ENCODE data around the gene CCDC89. TPM values are rescaled to one million over a fixed set of nuclear protein-coding genes. Genes with fewer than 3 reads are reported as not detected.
A peak's percentile ranks its signal among the peaks of the same experiment; 100 is the strongest.
"Not testable (repeated sequence)": the region's sequence is repeated elsewhere in the genome, so short reads cannot be mapped to it uniquely, and the experiment has no call there.

CCDC89 gene
- total RNA-seq, 1 experiment from 2014 or later: 10.7 TPM

DNA sequence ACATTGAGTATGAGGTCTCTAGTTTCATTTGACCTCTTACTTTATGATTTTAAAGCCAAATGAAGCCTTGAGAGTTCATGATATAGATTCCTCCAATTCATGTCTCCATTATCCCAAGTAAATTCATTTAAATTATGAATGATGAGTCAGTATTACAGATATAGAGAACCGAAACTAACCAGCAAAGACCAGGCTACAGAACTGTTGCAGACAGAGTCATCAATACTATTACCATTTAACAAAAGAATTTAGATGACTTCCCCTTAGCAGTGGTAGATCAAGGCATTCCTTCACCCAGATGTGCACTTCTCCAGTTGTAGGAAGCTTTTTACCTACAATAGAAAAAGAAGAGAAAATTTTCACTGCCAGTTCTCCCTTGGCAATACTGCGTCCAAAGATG is 11.8 kb upstream of the CCDC89 start:
- DNase-seq (ENCODE audit: low spot score): no peak
- in situ Hi-C loops (cut with HindIII; ENCODE audit: low sequenced_read_pairs): no loop called here

DNA sequence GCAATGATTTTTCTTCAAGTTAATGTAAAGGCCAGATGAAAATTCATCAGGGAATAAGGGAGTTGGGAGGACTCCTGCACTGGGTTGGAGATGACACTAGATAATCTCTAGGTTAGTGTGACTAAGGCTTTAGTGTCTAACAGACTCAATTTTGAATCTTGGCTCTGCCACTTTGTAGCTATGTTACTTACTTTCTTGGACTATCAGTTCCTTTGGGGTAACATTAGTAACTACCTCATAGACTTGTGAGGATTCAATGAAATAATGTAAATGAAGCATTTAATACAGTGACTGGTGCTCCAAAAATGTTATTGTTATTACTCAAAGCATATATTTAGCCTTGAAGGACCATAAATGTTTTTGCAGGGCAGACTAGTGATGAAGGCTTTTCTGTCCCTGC is 9.6 kb upstream of the CCDC89 start:
- DNase-seq (ENCODE audit: low spot score): no peak
- in situ Hi-C loops (cut with HindIII; ENCODE audit: low sequenced_read_pairs): no loop called here

DNA sequence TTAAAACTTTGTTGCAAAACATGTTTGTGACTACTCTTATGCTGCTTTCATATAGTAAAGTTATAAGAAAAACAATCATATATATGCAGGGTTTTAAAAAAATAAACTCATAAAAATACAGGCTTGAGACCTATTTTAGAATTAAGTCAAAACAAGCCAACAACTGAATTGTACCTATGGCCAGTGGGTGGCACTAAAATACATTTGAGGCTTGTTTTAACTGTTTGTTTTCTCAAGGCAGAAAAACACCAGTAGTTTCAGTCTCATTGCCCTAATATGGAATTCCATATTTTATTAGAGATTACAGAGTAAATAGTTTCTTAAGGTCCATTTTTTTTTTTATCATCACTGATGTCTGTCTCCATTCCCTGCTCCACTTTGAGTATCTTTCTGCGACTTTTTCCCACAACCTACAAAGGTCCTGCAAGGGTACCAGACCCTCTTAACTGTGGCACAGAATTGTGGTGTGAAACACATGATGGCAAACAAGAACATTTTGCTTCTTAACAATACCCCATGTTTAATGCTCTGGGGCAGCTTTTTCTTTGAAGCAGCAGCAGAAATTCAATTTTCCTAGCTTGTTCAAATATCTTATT is 8.5 kb upstream of the CCDC89 start:
- in situ Hi-C loops (cut with HindIII; ENCODE audit: low sequenced_read_pairs): no loop called here
- peak; percentile 68 for DNase-seq (ENCODE audit: low spot score)

DNA sequence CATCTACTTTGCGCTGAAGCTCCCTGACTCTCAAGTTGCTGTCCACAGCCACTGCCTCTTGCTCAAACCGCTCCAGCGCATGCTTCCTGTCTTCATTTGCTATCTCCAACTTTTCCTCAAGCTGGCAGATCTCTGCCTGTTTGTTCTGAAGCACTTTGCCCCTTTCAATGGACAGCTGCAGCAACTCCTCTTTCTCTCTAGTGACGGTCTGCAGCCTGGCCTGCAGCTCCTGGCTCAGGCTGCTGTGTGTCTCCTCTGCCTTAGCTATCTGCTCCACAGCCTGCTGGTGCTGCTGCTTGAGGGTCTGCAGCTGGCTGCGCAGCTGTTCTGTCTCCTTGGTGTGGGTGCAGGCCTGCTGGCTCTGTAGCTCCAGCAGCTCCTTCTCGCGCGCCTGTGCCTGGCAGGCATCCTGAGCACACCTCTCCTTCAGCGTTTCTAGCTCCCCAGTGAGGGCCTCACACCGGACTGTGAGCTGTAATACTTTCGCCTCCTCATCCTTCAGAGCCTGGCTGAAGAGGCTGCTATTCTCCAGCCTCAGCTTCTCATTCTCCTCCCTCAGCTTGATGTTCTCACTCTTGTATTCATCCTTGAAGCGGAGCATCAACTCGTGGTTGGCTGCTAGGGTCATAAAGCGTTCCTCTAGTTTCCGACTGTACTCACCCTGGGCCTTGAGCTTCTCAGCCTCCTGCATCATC is 723 bp downstream of the CCDC89 start:
- in situ Hi-C loops (cut with HindIII; ENCODE audit: low sequenced_read_pairs): no loop called here
- no peak for DNase-seq (ENCODE audit: low spot score)

DNA sequence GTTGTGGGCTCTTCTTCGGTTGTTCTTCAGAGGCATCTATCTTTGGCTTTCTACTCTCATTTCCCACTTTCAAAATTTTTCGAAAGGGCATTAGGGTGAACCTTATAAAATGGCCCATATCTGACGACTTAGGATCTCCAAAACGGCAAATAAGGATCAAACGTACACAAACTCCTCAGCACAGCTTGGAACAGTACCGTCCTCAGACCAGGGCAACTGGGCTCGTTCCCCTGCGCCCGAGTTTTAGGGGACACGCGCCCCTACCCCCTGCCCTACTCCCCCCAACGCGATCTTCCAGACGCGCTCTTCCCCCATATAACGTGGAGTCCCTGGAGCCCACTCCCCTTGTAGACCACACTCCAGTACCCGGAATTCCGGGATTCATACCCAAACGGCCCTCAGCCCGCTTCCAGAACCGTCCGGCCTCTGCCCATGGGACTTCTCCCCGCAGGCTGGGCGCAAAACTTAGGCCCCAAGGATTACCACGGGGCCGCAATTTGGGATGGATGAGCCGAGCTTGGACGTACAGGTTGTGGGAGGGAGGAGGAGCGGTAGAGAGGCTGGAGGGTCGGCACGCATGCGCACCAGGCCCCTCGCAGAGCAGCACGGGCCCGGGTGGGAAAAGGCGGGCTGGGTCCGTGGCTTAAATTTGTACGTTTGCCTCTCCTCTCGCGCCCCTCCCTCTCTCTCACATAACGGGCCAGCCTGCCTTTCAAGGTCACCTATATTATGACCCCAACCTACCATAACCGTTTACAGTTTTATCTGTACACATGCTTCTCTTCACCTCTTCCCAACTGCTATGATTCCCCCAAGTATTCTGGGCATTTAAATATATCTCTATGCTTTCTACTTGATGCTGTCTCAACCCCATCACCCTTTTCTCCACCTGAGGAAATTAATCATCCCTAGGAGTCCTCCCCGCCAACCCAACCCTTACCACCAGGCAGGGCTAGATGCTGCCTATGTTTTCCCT is 3.4 kb downstream of the CCDC89 start:
- peak; percentile 73 for DNase-seq (ENCODE audit: low spot score)
- in situ Hi-C loops (cut with HindIII; ENCODE audit: low sequenced_read_pairs): no loop called here

DNA sequence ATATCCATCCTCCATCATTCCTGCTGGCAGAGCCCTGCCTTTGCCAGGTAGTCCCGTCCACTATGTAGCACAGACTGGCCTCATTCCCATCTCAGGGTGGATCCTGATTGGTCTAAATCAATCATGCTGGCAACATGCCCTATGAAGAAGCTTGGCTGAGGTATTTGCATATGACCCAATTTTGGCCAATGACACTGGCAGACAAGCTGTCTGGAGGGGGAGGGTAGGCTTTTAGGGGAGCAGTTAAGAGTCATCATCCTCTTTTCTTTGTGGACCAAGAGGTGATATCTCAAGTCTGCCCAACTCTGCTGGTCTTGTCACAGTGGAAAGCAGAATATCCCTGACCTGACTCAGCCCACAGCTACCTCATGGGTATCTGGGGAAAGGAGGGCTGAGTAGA is 5.1 kb downstream of the CCDC89 start:
- in situ Hi-C loops (cut with HindIII; ENCODE audit: low sequenced_read_pairs): no loop called here
- peak; percentile 97 for DNase-seq (ENCODE audit: low spot score)

DNA sequence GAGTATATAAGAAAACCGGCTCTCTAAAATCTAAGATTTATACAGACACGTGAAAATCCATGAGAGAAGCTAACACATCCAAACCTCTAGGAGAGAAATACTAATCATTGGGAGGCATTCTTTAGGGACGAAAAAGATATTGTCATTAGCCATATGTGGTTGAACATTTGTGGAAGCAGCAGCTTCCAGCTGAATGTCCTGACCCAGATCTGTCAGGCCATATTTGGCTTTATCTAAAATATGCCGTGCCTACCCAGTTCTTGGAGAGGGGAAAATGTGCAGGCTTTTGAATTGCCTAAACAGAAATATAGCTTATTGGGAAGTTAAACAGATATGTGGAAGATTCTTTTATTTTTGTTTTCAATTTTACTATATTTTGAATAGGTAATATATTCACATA is 6.4 kb downstream of the CCDC89 start:
- peak; percentile 93 for DNase-seq (ENCODE audit: low spot score)
- in situ Hi-C loops (cut with HindIII; ENCODE audit: low sequenced_read_pairs): no loop called here

DNA sequence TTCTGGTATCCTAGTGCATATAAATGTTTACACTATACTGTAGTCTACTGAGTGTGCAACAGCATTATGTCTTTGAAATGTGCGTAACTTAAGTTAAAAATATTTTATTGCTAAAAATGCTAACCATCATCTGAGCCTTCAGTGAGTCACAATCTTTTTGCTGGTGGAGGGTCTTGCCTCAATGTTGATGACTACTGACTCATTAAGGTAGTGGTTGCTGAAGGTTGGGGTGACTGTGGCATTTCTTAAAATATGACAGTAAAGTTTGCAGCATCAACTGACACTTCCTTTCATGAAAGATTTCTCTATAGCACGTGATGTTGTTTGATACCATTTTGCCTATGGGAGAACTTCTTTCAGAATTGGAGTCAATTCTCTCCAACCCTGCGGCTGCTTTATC is 12.6 kb downstream of the CCDC89 start:
- no peak for DNase-seq (ENCODE audit: low spot score)
- in situ Hi-C loops (cut with HindIII; ENCODE audit: low sequenced_read_pairs): no loop called here

DNA sequence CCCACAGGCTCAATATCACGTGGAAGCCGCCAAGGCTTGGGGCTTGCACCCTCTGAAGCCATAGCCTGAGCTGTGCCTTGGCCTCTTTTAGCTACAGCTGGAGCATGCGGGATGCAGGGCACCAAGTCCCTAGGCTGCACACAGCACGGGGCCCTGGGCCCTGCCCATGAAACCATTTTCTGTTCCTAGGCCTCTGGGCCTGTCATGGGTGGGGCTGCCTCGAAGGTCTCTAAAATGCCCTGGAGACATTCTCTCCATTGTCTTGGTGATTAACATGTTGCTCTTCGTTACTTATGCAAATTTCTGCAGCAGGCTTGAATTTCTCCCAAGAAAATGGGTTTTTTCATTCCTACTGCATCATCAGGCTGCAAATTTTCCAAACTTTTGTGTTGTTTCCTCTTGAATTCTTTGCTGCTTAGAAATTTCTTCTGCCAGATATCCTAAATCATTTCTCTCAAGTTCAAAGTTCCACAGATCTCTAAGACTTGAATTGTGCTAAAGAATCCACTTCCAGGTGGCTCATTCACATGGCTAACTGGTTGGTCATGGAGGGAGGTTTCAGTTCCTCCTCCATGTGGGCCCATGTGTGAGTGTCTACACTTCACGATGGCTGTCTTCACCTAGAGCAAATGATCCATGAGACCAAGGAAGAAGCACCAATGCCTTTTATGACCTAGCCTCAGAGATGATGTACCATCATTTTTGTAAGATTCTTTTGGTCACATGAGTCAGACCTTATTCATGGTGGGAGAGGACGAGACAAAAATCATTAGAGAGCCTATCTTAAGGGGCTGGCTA is 13.7 kb downstream of the CCDC89 start:
- DNase-seq (ENCODE audit: low spot score): no peak
- in situ Hi-C loops (cut with HindIII; ENCODE audit: low sequenced_read_pairs): no loop called here

DNA sequence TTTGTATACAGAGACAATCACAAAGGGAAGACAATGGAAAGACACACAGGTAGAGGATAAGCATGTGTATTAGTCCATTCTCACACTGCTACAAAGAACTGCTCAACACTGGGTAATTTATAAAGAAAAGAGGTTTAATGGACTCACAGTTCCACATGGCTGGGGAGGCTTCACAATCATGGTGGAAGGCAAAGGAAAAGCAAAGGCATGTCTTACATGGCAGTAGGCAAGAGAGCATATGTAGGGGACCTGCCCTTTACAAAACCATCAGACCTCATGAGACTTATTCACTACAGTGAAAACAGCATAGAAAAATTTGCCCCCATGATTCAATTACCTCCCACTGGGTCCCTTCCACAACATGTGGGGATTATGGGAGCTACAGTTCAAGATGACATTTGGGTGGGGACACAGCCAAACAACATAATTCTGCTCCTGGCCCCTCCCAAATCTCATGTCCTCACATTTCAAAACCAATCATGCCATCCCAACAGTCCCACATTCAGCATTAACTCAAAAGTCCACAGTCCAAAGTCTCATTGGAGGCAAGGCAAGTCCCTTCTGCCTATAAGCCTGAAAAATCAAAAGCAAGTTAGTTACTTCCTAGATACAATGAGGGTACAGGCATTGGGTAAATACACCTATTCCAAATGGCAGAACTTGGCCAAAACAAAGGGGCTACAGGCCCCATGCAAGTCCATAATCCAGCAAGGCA is 14.9 kb downstream of the CCDC89 start:
- in situ Hi-C loops (cut with HindIII; ENCODE audit: low sequenced_read_pairs); DNase-seq (ENCODE audit: low spot score): not testable (repeated sequence)

DNA sequence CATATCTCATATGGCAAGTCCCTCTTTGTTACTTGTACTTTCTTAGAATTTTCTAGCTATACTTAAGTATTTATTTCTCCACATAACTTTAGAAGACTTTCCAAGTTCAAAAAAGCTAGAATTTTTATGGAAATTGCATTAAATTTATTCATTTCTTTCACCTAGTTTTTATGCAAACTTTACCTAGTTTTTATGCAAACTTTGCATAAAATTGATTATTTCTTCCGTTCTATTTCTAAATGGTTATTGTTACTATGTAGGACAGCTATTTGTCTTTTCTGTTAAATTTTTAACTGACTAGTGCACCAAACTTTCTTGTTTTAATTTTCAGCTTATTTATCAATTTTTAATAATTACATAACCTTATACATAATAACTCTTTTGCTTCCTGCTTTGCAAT is 17.8 kb downstream of the CCDC89 start:
- in situ Hi-C loops (cut with HindIII; ENCODE audit: low sequenced_read_pairs): no loop called here
- DNase-seq (ENCODE audit: low spot score): no peak

DNA sequence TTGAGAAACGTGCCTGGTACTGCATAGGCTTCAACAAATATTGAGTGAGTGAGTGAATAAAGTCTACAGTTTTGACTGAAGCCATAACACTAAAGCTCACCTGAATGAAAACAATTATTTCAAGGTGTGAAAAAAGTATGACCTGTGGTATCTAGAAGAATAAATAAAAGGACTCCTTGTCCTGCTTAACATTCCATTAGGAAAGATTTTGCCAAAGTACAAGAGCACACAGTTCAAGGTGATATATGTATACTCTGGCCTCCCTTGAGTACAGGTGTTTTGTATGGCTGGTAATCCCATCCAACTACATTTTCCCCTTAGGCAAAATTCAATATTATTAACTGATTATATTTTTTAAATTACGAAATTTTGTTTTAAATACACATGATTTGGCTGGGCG is 19.3 kb downstream of the CCDC89 start:
- DNase-seq (ENCODE audit: low spot score): no peak
- in situ Hi-C loops (cut with HindIII; ENCODE audit: low sequenced_read_pairs): no loop called here

DNA sequence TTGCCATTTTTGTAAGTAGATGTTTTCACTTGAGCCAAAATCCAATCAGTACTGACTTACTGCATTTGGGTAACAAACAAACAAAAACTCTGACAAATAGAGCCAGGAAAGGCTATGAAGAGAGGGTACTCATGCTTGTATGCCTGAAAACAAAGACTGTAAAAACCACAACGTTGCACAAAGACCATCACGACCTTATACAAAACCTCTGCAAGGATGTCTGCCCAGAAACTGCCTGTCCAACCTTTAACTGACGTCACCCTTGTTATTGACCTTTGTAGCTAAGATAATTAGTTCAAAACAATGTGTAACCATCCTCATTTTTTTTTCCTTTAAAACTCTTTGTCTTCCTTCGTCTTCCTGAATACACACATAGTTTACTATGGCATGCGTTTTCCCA is 20.3 kb downstream of the CCDC89 start:
- in situ Hi-C loops (cut with HindIII; ENCODE audit: low sequenced_read_pairs): no loop called here
- DNase-seq (ENCODE audit: low spot score): no peak

DNA sequence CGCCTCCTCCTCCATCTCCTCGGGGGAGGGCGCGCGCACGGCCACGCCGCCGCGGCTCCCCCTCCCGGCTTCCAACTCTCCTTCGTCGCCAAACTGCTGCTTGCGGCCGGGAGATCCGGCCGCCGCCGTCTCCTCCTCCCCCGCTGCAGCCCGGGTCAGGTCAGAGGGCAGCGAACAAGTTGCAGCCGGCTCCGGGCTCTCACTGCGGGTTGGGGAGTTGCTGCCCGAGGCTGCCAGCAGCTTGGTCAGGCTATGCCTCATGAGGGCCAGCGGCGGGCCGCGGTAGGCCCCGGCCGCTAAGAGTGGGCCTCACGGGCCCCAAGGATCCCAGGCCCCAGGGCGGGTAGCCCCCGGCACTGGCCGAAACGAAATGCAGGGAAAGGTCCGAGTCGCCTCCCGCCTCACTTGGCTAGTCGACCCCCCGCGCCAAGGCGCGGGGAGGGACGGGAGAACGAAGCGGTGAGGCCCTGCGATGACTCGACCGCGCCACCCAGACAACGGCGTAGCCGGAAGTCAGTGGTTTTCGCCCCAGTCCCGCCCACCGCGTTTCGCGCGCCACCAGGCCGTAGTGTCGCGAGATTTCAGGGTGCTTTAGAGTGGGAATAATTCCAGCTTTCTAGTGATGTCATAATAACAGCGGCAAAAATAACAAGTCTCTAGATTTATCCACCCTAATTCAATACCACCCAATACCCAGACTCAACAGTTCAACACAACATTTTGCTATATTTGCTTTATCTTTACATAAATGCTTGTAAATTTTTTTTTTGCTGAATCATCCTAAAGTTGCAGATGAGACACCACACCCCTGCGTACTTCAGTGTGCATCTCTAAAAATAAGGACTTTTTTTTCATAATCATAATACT is 21.1 kb downstream of the CCDC89 start, which contains the start of gene CREBZF:
TSS of gene CREBZF (minus strand) at position 515 of the 867 bp plus-strand sequence. CDS start at position 261, 254 bp downstream.
- peak; percentile 94 for DNase-seq (ENCODE audit: low spot score)

DNA sequence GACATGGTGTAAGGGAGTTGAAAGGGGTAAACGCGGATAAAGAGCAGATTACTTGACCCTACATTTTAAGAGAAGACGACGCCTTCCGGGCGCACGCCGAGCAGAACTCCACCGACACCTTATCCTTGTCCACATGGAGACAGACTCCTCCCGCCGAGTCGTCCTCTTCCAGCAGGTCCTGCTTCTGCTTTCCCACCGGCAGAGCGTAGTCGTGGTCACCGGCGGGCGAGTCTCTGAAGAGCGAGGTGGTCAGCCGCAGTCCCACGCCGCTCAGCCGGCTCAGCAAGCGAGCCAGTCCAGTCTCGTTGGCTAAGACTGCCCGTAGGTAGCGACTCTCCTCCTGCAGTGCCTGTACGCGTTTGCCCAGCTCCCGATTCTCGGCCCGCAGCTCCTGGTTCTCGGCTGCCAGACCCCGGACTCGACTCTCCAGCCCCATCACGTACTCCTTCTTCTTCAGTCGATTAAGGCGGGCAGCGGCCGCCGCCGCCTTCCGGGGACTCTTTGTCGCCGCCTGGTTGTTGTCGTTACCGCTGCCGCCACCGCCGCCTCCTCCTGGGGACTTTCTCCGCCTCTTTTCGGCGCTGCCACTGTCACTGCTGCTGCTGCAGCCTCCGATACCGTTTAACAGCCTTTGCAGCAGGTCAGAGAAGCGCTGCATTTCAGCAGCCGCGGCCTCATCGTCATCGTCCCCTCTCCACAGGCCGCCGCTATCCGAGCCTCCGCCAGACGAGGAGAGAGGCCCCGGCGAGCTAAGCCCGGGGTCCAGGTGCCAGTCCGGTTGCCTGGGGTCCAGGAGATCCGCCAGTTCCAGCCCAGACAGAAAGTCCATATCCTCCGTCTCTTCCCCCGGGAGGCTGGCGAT is 22.0 kb downstream of the CCDC89 start:
- in situ Hi-C loops (cut with HindIII; ENCODE audit: low sequenced_read_pairs): no loop called here
- DNase-seq (ENCODE audit: low spot score): peak; percentile 78

More for the DNA sequence above, 21.1 kb downstream of the CCDC89 start, which contains the start of gene CREBZF:
- in situ Hi-C loops (cut with HindIII; ENCODE audit: low sequenced_read_pairs): no loop called here

DNA sequence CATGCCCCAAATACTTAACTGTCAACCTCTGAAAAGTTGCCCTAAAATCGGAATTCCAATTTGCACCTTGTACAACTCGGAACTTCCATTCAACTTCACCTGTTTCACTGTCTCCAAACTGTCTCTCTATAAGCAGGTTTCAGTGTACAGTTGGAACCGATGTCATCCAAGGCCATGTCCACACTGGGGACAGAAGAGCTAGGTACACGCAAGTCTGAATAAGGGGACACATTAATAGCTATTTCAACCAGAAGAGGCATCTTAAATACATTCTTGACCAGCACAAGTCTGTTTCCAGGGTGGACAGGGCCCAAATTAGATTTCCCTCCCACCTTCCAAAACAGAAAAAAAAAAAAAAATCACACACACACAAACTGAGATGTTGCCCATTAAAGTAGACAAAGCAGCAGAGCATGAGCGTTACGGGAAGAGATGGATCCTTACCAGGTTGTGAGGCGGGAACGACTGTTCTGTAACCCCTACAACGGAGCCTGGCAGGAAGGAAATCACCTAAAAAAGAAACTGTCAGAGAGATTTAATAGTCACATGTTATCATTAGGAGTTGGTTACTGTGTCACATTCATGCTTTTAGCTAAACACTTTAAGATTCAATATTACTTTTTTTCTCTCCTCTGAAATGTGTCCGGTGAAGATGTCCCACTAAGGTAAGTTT is 22.8 kb downstream of the CCDC89 start:
- no peak for DNase-seq (ENCODE audit: low spot score)

More for the DNA sequence above, 22.8 kb downstream of the CCDC89 start:
- in situ Hi-C loops (cut with HindIII; ENCODE audit: low sequenced_read_pairs): no loop called here
